Left lung (tissue), 10 donors: ENCODE data around the gene TMIGD2. TPM values are rescaled to one million over a fixed set of nuclear protein-coding genes. Genes with fewer than 3 reads are reported as not detected.

Experiments used
- ATAC-seq: fragments of 200-7000 bp; cut with Tn5 transposase; one replicate; pipeline ENCODE4 v1.9.1; 2020; ENCODE audit warnings: moderate library complexity
- DNase-seq, 4 donors: peaks; one replicate each; pipeline ENCODE4 v3.0.0-alpha.2; 2013 to 2020
- H3K27ac ChIP-seq, 2 donors: fragments of 200-600 bp; sonication (generic) in 1 of 2; one replicate each; pipeline versions ENCODE4 v1.5.0 to v1.8.0; 2020 to 2021
- H3K27me3 ChIP-seq, 2 donors: fragments of 200-600 bp; sonication (generic) in 1 of 2; one replicate each; pipeline versions ENCODE4 v1.5.0 to v1.8.0; 2020 to 2021
- H3K36me3 ChIP-seq, 2 donors: fragments of 200-600 bp; sonication (generic) in 1 of 2; one replicate each; pipeline versions ENCODE4 v1.5.0 to v1.8.0; 2020 to 2021
- H3K4me1 ChIP-seq, 2 donors: fragments of 200-600 bp; one replicate each; pipeline ENCODE4 v1.8.0; 2021
- H3K4me3 ChIP-seq, 2 donors: fragments of 200-600 bp; sonication (generic) in 1 of 2; one replicate each; pipeline versions ENCODE4 v1.5.0 to v1.8.0; 2020 to 2021; ENCODE audit warnings: mild to moderate bottlenecking in 1 of 2
- H3K9me3 ChIP-seq, 2 donors: fragments of 200-600 bp; sonication (generic) in 1 of 2; one replicate each; pipeline versions ENCODE4 v1.5.0 to v1.8.0; 2020 to 2021
- CTCF ChIP-seq, 2 donors: fragments of 200-600 bp; sonication (generic) in 1 of 2; IDR thresholded peaks; one replicate each; pipeline versions ENCODE4 v1.5.0 to v1.8.0; 2021; ENCODE audit warnings: antibody characterized with exemption in 2 of 2
- intact Hi-C, 2 donors: fragments of 100-400 bp; cut with DNase I; formaldehyde crosslinking; loops; one replicate each; pipeline versions ENCODE4 v1.11.2 to v1.14.2; 2022
- polyA plus RNA-seq, 6 donors: library from polyadenylated mRNA; unstranded; fragments of 120-200 nt; gene quantifications; one replicate each; pipeline ENCODE4 v1.2.1, GENCODE V29; 2013; ENCODE audit not compliant: insufficient read length in 6 of 6
- total RNA-seq, 2 donors: library from RNA; stranded (reverse); fragmentation: NEBNext Ultra II Directional; extraction: Animal tissue kit (Norgen Biotek cat#: 25700); gene quantifications; one replicate each; pipeline ENCODE4 v1.2.1, GENCODE V29; 2021
- donor health status: DM: no; HTN: yes; CAD: no.
- donor health status: DM: no; HTN: no; CAD: no.

Gene TMIGD2
- total and polyA plus RNA-seq, 8 donors: 0.22 to 0.85 (median 0.35) TPM

GRCh38 chr19:4272894-4273293 lies 29.3 kb downstream of the TMIGD2 start:
- TF ChIP-seq CTCF (IDR thresholded peaks at IDR 0.05): no peak
- no peak for ATAC-seq
- H3K4me1 ChIP-seq: no peaks in the 10 kb centered on the region
- intact Hi-C loops: no loop called here
- H3K9me3 ChIP-seq: no peaks in the 10 kb centered on the region
- no peak overlapping the region for H3K27ac ChIP-seq
- DNase-seq: no peak
- H3K36me3 ChIP-seq: peaks cover 0 to 48% of the 10 kb centered on the region in 2 donors
- H3K27me3 ChIP-seq: peaks cover 0 to 12% of the 10 kb centered on the region in 2 donors
- H3K4me3 ChIP-seq: no peak overlapping the region

GRCh38 chr19:4268816-4269430 lies 33.3 kb downstream of the TMIGD2 start:
- Histone ChIP-seq H3K9me3 (no peaks in the 10 kb centered on the region), H3K36me3 (peaks cover 0 to 88% of the 10 kb centered on the region in 2 donors), H3K27ac (no peak overlapping the region), H3K4me3 (no peak overlapping the region), H3K27me3 (no peaks in the 10 kb centered on the region), H3K4me1 (peaks cover 0 to 10% of the 10 kb centered on the region in 2 donors)
- intact Hi-C loops: no loop called here
- no peak for TF ChIP-seq CTCF (IDR thresholded peaks at IDR 0.05)
- DNase-seq (no peak), ATAC-seq (no peak)

GRCh38 chr19:4267901-4268815 lies 34.0 kb downstream of the TMIGD2 start:
- H3K4me1 ChIP-seq: peaks cover 0 to 10% of the 10 kb centered on the region in 2 donors
- ATAC-seq (no peak), DNase-seq (no peak)
- H3K27ac ChIP-seq: no peak overlapping the region
- no peak overlapping the region for H3K4me3 ChIP-seq
- no peaks in the 10 kb centered on the region for H3K27me3 ChIP-seq
- TF ChIP-seq CTCF (IDR thresholded peaks at IDR 0.05): no peak
- intact Hi-C loops: no loop called here
- no peaks in the 10 kb centered on the region for H3K9me3 ChIP-seq
- H3K36me3 ChIP-seq: peaks cover 0 to 96% of the 10 kb centered on the region in 2 donors

- intact Hi-C loops: no loop called here
- Histone ChIP-seq H3K9me3 (no peaks in the 10 kb centered on the region), H3K36me3 (peaks cover 0 to 100% of the 10 kb centered on the region in 2 donors), H3K27ac (no peak overlapping the region), H3K27me3 (no peaks in the 10 kb centered on the region), H3K4me3 (no peak overlapping the region), H3K4me1 (peaks cover 0 to 10% of the 10 kb centered on the region in 2 donors)
- ATAC-seq: peak; percentile 79
- peak; percentile 82 to 84 for TF ChIP-seq CTCF (IDR thresholded peaks at IDR 0.05)
- DNase-seq: peak in 3 of 4 donors; percentile 24 to 86 (median 45)
Observed at GRCh38 chr19:4267101-4267900, 34.9 kb downstream of the TMIGD2 start.
